Measurements from ENCODE around the gene STK11IP. TPM values are rescaled to one million over a fixed set of nuclear protein-coding genes. Genes with fewer than 3 reads are reported as not detected.
"Not testable (repeated sequence)": the region's sequence is repeated elsewhere in the genome, so short reads cannot be mapped to it uniquely, and the experiment has no call there.

The STK11IP gene
- total RNA-seq, 1 donor, result 10.3 TPM

- no peak overlapping the region for H3K4me3 ChIP-seq (ENCODE audit: low read length)
- H3K27me3 ChIP-seq (ENCODE audit: insufficient read depth, low read length), result no peaks in the 10 kb centered on the region
- H3K9me3 ChIP-seq (ENCODE audit: low read depth, low read length), result no peaks in the 10 kb centered on the region
Measured at GRCh38 chr2:219638948-219639755, 41.5 kb downstream of the STK11IP start.

DNA sequence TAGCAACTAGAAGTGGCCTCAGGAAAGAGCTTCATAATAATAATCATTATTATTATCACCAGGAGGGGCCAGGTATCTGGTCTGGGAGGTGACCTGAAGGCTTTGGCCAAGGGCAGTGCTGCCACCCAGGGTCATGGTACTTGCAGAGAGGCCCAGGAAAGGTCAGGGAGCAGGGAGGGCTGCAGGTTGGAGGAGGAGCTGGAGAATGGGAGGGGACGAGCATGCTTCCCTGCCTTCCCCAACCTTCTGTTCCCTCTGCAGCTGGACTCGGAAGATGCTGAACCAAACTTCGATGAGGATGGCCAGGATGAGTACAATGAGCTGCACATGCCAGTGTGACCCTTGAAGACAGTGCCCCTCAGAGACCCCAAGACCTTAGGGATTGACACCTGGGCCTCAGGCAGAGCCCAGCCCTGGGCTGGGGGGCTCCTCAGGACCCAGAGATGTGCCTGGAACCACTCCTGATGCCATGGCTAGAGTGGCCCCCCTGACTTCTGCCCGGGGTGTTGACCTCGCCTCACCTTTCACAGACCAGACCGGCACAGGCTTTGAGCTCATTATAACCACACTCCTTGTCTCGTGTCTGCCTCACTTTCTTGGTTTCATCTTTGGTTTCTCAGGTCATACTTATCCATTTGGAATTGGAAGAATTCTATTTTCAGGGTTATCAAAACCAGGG, 43.9 kb downstream of the STK11IP start:
- H3K27me3 ChIP-seq (ENCODE audit: insufficient read depth, low read length), result no peaks in the 10 kb centered on the region
- no peaks in the 10 kb centered on the region for H3K9me3 ChIP-seq (ENCODE audit: low read depth, low read length)
- H3K4me1 ChIP-seq (ENCODE audit: insufficient read depth, low read length), result peaks cover 11% of the 10 kb centered on the region
- no peak overlapping the region for H3K4me3 ChIP-seq (ENCODE audit: low read length)

More at GRCh38 chr2:219638948-219639755, 41.5 kb downstream of the STK11IP start:
- H3K4me1 ChIP-seq (ENCODE audit: insufficient read depth, low read length), result peaks cover 11% of the 10 kb centered on the region

DNA sequence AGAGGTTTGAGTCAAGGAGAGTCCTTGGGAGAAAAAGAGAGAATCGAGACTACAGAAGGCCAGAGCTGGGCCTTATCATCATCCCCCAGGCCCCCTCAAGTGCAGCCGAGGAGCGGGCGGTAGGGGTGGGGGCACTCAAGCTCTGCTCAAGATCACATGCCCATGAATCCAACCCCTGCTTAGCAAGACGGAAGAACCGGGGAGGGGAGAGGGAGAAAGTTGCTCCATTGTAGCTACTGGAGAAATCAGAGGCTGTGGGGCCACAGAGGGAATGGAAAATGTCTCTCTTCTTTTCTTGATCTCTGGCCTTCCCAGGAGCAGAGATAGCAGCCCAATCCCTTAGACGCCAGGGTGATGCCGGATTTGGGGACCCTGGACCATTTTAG, 44.4 kb downstream of the STK11IP start:
- H3K4me1 ChIP-seq (ENCODE audit: insufficient read depth, low read length), result peaks cover 11% of the 10 kb centered on the region
- H3K4me3 ChIP-seq (ENCODE audit: low read length), result no peak overlapping the region
- no peaks in the 10 kb centered on the region for H3K9me3 ChIP-seq (ENCODE audit: low read depth, low read length)
- H3K27me3 ChIP-seq (ENCODE audit: insufficient read depth, low read length), result no peaks in the 10 kb centered on the region

DNA sequence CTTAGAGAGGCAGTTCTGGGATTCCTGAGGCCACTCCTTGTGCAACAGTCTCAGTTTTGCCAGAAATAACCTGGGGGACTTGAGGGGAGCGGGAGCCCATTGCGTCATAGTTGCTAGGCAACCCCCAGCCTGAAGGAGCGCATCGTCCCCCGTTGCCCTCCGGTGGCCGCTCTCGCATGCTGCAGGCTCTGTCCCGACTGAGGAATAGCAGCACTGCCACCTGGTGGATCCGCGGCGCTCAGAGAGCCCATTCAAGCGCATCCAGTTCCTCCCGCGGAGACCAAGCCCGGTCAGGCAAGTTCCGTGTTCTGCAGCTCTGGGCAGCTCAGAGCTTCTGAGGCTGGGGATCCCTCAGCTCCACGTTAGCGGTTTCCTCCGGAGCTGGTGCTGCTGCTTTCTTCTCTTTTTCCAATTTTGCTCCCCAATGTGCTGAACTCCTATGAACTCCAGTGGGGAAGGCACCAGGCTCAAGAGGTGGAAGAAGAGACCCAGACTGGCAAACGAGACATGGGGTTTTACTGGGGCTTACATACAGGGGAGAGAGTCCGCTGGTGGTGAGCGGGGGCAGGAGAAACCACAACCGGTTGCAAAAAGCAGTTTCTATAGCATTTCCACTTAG, 44.9 kb downstream of the STK11IP start:
- Histone ChIP-seq H3K4me1 (ENCODE audit: insufficient read depth, low read length) (peaks cover 11% of the 10 kb centered on the region), H3K9me3 (ENCODE audit: low read depth, low read length) (no peaks in the 10 kb centered on the region), H3K27me3 (ENCODE audit: insufficient read depth, low read length) (no peaks in the 10 kb centered on the region), H3K4me3 (ENCODE audit: low read length) (no peak overlapping the region)

- Histone ChIP-seq H3K4me1 (ENCODE audit: insufficient read depth, low read length) (peaks cover 11% of the 10 kb centered on the region), H3K27me3 (ENCODE audit: insufficient read depth, low read length) (peaks cover under 1% of the 10 kb centered on the region), H3K4me3 (ENCODE audit: low read length) (no peak overlapping the region), H3K9me3 (ENCODE audit: low read depth, low read length) (no peaks in the 10 kb centered on the region)
Measured at GRCh38 chr2:219643084-219643473, 45.4 kb downstream of the STK11IP start.

GRCh38 chr2:219643788-219644398, 46.2 kb downstream of the STK11IP start:
- Histone ChIP-seq H3K9me3 (ENCODE audit: low read depth, low read length) (no peaks in the 10 kb centered on the region), H3K27me3 (ENCODE audit: insufficient read depth, low read length) (peaks cover 8% of the 10 kb centered on the region), H3K4me1 (ENCODE audit: insufficient read depth, low read length) (peaks cover 11% of the 10 kb centered on the region), H3K4me3 (ENCODE audit: low read length) (no peak overlapping the region)

DNA sequence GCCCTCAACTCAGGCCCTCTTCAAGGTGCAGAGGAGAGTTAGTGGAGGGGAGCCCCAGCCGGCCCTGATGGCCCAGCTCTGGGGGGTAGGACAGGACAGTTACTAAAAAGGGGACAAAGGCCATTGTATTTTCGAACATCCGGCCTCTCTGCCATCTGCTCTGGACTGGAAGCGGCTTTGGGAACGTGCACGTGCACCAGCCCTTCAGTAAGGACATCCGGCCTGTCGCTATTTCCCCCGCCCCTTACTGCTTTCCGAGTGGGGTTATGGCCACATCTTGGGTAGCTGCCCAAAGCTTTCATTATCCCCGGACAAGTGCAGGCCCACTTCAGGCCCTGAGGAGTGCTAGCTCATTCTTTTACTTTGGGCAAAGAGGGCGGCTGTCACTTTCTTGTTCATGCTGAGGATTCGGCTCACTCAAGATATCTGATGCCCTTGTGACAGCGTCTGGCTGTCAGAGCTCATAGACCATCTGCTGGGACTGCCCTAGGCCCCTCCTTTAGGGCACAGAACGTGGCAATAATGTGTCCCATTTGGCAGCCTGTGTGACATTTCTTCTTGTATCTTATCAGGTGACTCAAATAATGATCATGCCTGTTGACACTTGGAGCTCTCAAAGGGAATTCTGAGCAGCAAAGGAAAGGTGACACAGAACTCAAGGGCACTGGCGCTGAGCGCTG, 47.3 kb downstream of the STK11IP start:
- Histone ChIP-seq H3K9me3 (ENCODE audit: low read depth, low read length) (no peaks in the 10 kb centered on the region), H3K4me3 (ENCODE audit: low read length) (no peak overlapping the region), H3K27me3 (ENCODE audit: insufficient read depth, low read length) (peaks cover 12% of the 10 kb centered on the region), H3K4me1 (ENCODE audit: insufficient read depth, low read length) (peaks cover 11% of the 10 kb centered on the region)

GRCh38 chr2:219645631-219646527, 48.2 kb downstream of the STK11IP start:
- H3K27me3 ChIP-seq (ENCODE audit: insufficient read depth, low read length), result peaks cover 20% of the 10 kb centered on the region
- no peaks in the 10 kb centered on the region for H3K9me3 ChIP-seq (ENCODE audit: low read depth, low read length)
- peaks cover 11% of the 10 kb centered on the region for H3K4me1 ChIP-seq (ENCODE audit: insufficient read depth, low read length)
- no peak overlapping the region for H3K4me3 ChIP-seq (ENCODE audit: low read length)

DNA sequence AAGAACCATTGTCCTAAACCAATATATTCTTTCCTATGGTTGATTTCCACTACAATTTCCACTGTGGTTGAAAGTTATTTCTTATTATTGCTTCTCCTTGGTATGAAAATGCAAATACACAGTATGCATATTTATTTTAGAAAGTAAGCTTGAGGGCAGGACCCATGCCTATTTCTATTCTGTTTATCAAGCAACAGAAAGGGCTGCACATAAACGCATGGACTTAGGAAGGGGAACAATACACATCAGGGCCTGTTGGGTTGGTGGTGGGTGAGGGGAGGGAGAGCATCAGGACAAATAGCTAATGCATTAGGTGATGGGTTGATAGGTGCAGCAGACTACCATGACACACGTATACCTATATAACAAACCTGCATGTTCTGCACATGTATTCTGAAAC, 50.5 kb downstream of the STK11IP start:
- peaks cover 26% of the 10 kb centered on the region for H3K27me3 ChIP-seq (ENCODE audit: insufficient read depth, low read length)
- H3K9me3 ChIP-seq (ENCODE audit: low read depth, low read length), result no peaks in the 10 kb centered on the region
- H3K4me1 ChIP-seq (ENCODE audit: insufficient read depth, low read length), result no peaks in the 10 kb centered on the region
- H3K4me3 ChIP-seq (ENCODE audit: low read length), result no peak overlapping the region

GRCh38 chr2:219648963-219649362, 51.3 kb downstream of the STK11IP start:
- no peak overlapping the region for H3K4me3 ChIP-seq (ENCODE audit: low read length)
- H3K4me1 ChIP-seq (ENCODE audit: insufficient read depth, low read length), result no peaks in the 10 kb centered on the region
- H3K27me3 ChIP-seq (ENCODE audit: insufficient read depth, low read length), result peaks cover 31% of the 10 kb centered on the region
- H3K9me3 ChIP-seq (ENCODE audit: low read depth, low read length), result no peaks in the 10 kb centered on the region

- Histone ChIP-seq H3K4me3 (ENCODE audit: low read length) (no peak overlapping the region), H3K9me3 (ENCODE audit: low read depth, low read length) (no peaks in the 10 kb centered on the region), H3K4me1 (ENCODE audit: insufficient read depth, low read length) (no peaks in the 10 kb centered on the region), H3K27me3 (ENCODE audit: insufficient read depth, low read length) (peaks cover 38% of the 10 kb centered on the region)
Measured at GRCh38 chr2:219650426-219651248, 53.0 kb downstream of the STK11IP start.

- not testable (repeated sequence) for H3K4me1 ChIP-seq (ENCODE audit: insufficient read depth, low read length); H3K4me3 ChIP-seq (ENCODE audit: low read length)
Measured at GRCh38 chr2:219651656-219652055, 54.0 kb downstream of the STK11IP start.

DNA sequence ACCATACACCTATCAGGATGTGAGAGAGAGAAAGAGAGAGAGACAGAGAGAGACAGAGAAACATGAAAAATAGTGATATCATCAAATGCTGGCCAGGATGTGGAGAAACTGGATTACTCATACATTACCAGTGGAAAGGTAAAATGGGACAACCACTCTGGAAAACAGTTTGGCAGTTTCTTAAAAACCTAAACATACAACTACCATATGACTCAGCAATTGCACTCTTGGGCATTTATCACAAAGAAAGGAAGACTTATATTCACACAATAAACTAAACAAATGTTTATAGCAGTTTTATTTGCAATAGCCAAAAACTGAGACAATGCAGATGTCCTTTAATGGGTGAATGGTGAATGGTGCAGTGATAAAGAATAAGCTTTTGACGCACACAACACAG, 58.9 kb downstream of the STK11IP start:
- H3K4me3 ChIP-seq (ENCODE audit: low read length), result no peak overlapping the region
- H3K27me3 ChIP-seq (ENCODE audit: insufficient read depth, low read length), result peaks cover 26% of the 10 kb centered on the region
- H3K9me3 ChIP-seq (ENCODE audit: low read depth, low read length), result no peaks in the 10 kb centered on the region
- H3K4me1 ChIP-seq (ENCODE audit: insufficient read depth, low read length), result no peaks in the 10 kb centered on the region

More at GRCh38 chr2:219651656-219652055, 54.0 kb downstream of the STK11IP start:
- peaks cover 43% of the 10 kb centered on the region for H3K27me3 ChIP-seq (ENCODE audit: insufficient read depth, low read length)
- H3K9me3 ChIP-seq (ENCODE audit: low read depth, low read length), result not testable (repeated sequence)

Data from mononuclear cell (primary cell).